Uterus (tissue), 4 donors: ENCODE data around the gene KLHL24. TPM values are rescaled to one million over a fixed set of nuclear protein-coding genes. Genes with fewer than 3 reads are reported as not detected.
"Not testable (repeated sequence)": the region's sequence is repeated elsewhere in the genome, so short reads cannot be mapped to it uniquely, and the experiment has no call there.

Source experiments
- DNase-seq, 2 donors: peaks; one replicate each; pipeline ENCODE4 v3.0.0-alpha.2; 2019 to 2020
- H3K27ac ChIP-seq, 2 donors: fragments of 200-600 bp; sonication (generic); 1 replicate in 1 of 2; 2 replicates in 1 of 2; pipeline ENCODE4 v1.5.1; 2016 to 2018
- H3K27me3 ChIP-seq, 2 donors: fragments of 200-600 bp; sonication (generic); one replicate each; pipeline ENCODE4 v1.5.1; 2018 to 2019; ENCODE audit warnings: control low read depth in 1 of 2
- H3K36me3 ChIP-seq, 2 donors: fragments of 200-600 bp; sonication (generic); one replicate each; pipeline ENCODE4 v1.5.1; 2019; ENCODE audit warnings: control low read depth in 1 of 2
- H3K4me1 ChIP-seq, 2 donors: fragments of 200-600 bp; sonication (generic); one replicate each; pipeline ENCODE4 v1.5.1; 2018 to 2019; ENCODE audit warnings: control low read depth in 1 of 2
- H3K4me3 ChIP-seq, 2 donors: fragments of 200-600 bp; sonication (generic); 1 replicate in 1 of 2; 2 replicates in 1 of 2; pipeline ENCODE4 v1.5.1; 2018 to 2019; ENCODE audit warnings: mild to moderate bottlenecking in 1 of 2
- H3K9me3 ChIP-seq, 2 donors: fragments of 200-600 bp; sonication (generic); one replicate each; pipeline ENCODE4 v1.5.1; 2019; ENCODE audit warnings: control low read depth in 1 of 2
- CTCF ChIP-seq, 4 experiments: fragments of 200-600 bp in 2 of 4; fragments of 450-650 bp in 2 of 4; sonication (generic) in 2 of 4; IDR thresholded peaks; one replicate each; pipeline ENCODE4 v1.5.1; 2016 to 2019; ENCODE audit warnings: antibody characterized with exemption in 4 of 4, mild to moderate bottlenecking in 2 of 4, moderate library complexity in 1 of 4
- POLR2A ChIP-seq, 2 donors: fragments of 450-650 bp; IDR thresholded peaks; one replicate each; pipeline ENCODE4 v1.6.1; 2016; ENCODE audit warnings: antibody characterized with exemption in 2 of 2, mild to moderate bottlenecking in 1 of 2, moderate library complexity in 1 of 2
- intact Hi-C: fragments of 100-400 bp; cut with DNase I; formaldehyde crosslinking; loops from one replicate; pipeline ENCODE4 v1.15.1; 2023; ENCODE audit warnings: low total_unique reads
- total RNA-seq, 4 donors: library from RNA; depleted of rRNA in 3 of 4; stranded (reverse); fragments of >200 nt in 3 of 4; gene quantifications; one replicate each; pipeline versions ENCODE4 v1.1.0 to v1.2.4, GENCODE V29; 2014 to 2023
- donor health status: DM: yes; HTN: yes; CAD: no.

Gene KLHL24
- total RNA-seq, 4 donors from 2014 or later, result 69.1 to 231 (median 146) TPM

GRCh38 chr3:183688874-183689273 is 53.5 kb downstream of the KLHL24 start:
- no peak overlapping the region for H3K27ac ChIP-seq

GRCh38 chr3:183689621-183690020 is 54.2 kb downstream of the KLHL24 start:
- H3K4me3 ChIP-seq, DNase-seq, H3K27ac ChIP-seq, H3K36me3 ChIP-seq, H3K9me3 ChIP-seq, H3K4me1 ChIP-seq, H3K27me3 ChIP-seq, intact Hi-C loops: not testable (repeated sequence)

More at GRCh38 chr3:183688874-183689273, 53.5 kb downstream of the KLHL24 start:
- intact Hi-C loops, result no loop called here
- Histone ChIP-seq H3K27me3 (no peaks in the 10 kb centered on the region), H3K4me3 (no peak overlapping the region), H3K4me1 (no peaks in the 10 kb centered on the region), H3K9me3 (no peaks in the 10 kb centered on the region), H3K36me3 (no peaks in the 10 kb centered on the region)
- DNase-seq, result no peak
- TF ChIP-seq CTCF (IDR thresholded peaks at IDR 0.05) (no peak), POLR2A (IDR thresholded peaks at IDR 0.05) (no peak)

GRCh38 chr3:183690402-183690995 is 55.1 kb downstream of the KLHL24 start:
- Histone ChIP-seq H3K27me3 (no peaks in the 10 kb centered on the region), H3K27ac (no peak overlapping the region), H3K4me3 (no peak overlapping the region), H3K36me3 (no peaks in the 10 kb centered on the region), H3K4me1 (no peaks in the 10 kb centered on the region), H3K9me3 (no peaks in the 10 kb centered on the region)
- no peak for TF ChIP-seq POLR2A (IDR thresholded peaks at IDR 0.05)
- no peak for TF ChIP-seq CTCF (IDR thresholded peaks at IDR 0.05)
- intact Hi-C loops, result no loop called here
- DNase-seq, result no peak

- H3K4me1 ChIP-seq, result no peaks in the 10 kb centered on the region
- intact Hi-C loops, result no loop called here
- no peaks in the 10 kb centered on the region for H3K27me3 ChIP-seq
- H3K27ac ChIP-seq, result no peak overlapping the region
- H3K4me3 ChIP-seq, result no peak overlapping the region
- H3K36me3 ChIP-seq, result no peaks in the 10 kb centered on the region
- TF ChIP-seq CTCF (IDR thresholded peaks at IDR 0.05) (no peak), POLR2A (IDR thresholded peaks at IDR 0.05) (no peak)
- no peaks in the 10 kb centered on the region for H3K9me3 ChIP-seq
- DNase-seq, result no peak
Observed at GRCh38 chr3:183692436-183692835, 57.0 kb downstream of the KLHL24 start.

- H3K27ac ChIP-seq, result no peak overlapping the region
Observed at GRCh38 chr3:183695569-183696364, 60.3 kb downstream of the KLHL24 start.

More at GRCh38 chr3:183695569-183696364, 60.3 kb downstream of the KLHL24 start:
- Histone ChIP-seq H3K4me1 (no peaks in the 10 kb centered on the region), H3K27me3 (no peaks in the 10 kb centered on the region), H3K36me3 (no peaks in the 10 kb centered on the region), H3K9me3 (no peaks in the 10 kb centered on the region), H3K4me3 (no peak overlapping the region)
- TF ChIP-seq CTCF (IDR thresholded peaks at IDR 0.05) (no peak), POLR2A (IDR thresholded peaks at IDR 0.05) (no peak)
- intact Hi-C loops, result no loop called here
- no peak for DNase-seq
